K562 (cell line): Measurements from ENCODE around the gene MYBPH. TPM values are rescaled to one million over a fixed set of nuclear protein-coding genes. Genes with fewer than 3 reads are reported as not detected.

Experiments used
- ATAC-seq: fragments of 200-7000 bp; cut with Tn5 transposase; 3 replicates; pipeline ENCODE4 v1.9.1; 2020; ENCODE audit warnings: moderate library complexity
- BruUV-seq: library from RNA; stranded (reverse); fragments of 400-500 nt; replicated peaks from 2 replicates; lab custom pipeline; 2021; lab: Mats Ljungman, UMichigan
- CTCF ChIA-PET: fragments of 300-600 bp; formaldehyde crosslinking; extraction: SDS; loops from one replicate; lab custom pipeline; 2021; ENCODE audit warnings: low intra/inter-chr PET ratio; lab: Yijun Ruan, JAX
- POLR2A ChIA-PET: fragments of 300-600, 350-650 bp; sonication (Branson Sonifier 250); formaldehyde crosslinking; extraction: SDS; loops from one replicate; lab custom pipeline; 2021; ENCODE audit warnings: antibody characterized with exemption, inconsistent platforms; lab: Yijun Ruan, JAX
- DNase-seq, 4 experiments: peaks; one replicate each; pipeline versions ENCODE4 v3.0.0 to v3.0.0-alpha.2; 2011 to 2018; ENCODE audit warnings: low spot score in 3 of 4, mixed read lengths in 3 of 4; ENCODE audit errors: extremely low read depth in 1 of 4
- FAIRE-seq: peaks from 2 replicates; lab custom pipeline; 2011; peaks lifted over from hg19 to GRCh38; lab: Jason Lieb, UNC
- H2AFZ ChIP-seq: 2 replicates; pipeline ENCODE4 v1.6.0; 2011; ENCODE audit warnings: low read depth, low read length, control low read depth, inconsistent platforms
- H3K27ac ChIP-seq: fragments of 200-600 bp; 3 replicates; pipeline ENCODE4 v1.8.0; 2011; ENCODE audit warnings: low read depth, mild to moderate bottlenecking, control low read depth, inconsistent platforms, low read length, moderate library complexity, mixed read lengths; ENCODE audit errors: extremely low read depth
- H3K27me3 ChIP-seq, 2 experiments: fragments of 300-600 bp in 1 of 2; 2 replicates in 1 of 2; 3 replicates in 1 of 2; pipeline versions ENCODE4 v1.6.0 to v1.8.0; 2011; ENCODE audit warnings: inconsistent platforms in 2 of 2, low read length in 2 of 2, mild to moderate bottlenecking in 1 of 2, mixed read lengths in 1 of 2, moderate library complexity in 1 of 2; ENCODE audit not compliant: control insufficient read depth in 2 of 2, insufficient read depth in 2 of 2
- H3K36me3 ChIP-seq: fragments of 300-600 bp; 3 replicates; pipeline ENCODE4 v1.8.0; 2011; ENCODE audit warnings: mild to moderate bottlenecking, low read length, inconsistent platforms; ENCODE audit not compliant: control insufficient read depth, insufficient read depth
- H3K4me1 ChIP-seq, 2 experiments: fragments of 200-600 bp in 1 of 2; replicated peaks in 1 of 2; 2 replicates in 1 of 2; 3 replicates in 1 of 2; pipeline versions ENCODE4 v1.5.1 to v1.8.0; 2011; ENCODE audit warnings: inconsistent platforms in 2 of 2, low read length in 2 of 2, mild to moderate bottlenecking in 1 of 2, mixed read lengths in 1 of 2, moderate library complexity in 1 of 2; ENCODE audit not compliant: control insufficient read depth in 2 of 2, insufficient read depth in 2 of 2
- H3K4me2 ChIP-seq: 2 replicates; pipeline ENCODE4 v1.6.1; 2011; ENCODE audit warnings: low read length, control low read depth, inconsistent platforms, mixed read lengths; ENCODE audit not compliant: insufficient read depth
- H3K4me3 ChIP-seq: fragments of 200-600 bp; sonication (generic), shearing (Covaris generic); 2 replicates; pipeline ENCODE4 v1.5.1; 2016; ENCODE audit warnings: control low read depth, inconsistent platforms
- H3K79me2 ChIP-seq: fragments of 200-600 bp; 3 replicates; pipeline ENCODE4 v1.8.0; 2011; ENCODE audit warnings: low read length, inconsistent platforms; ENCODE audit not compliant: control insufficient read depth, insufficient read depth
- H3K9ac ChIP-seq, 2 experiments: 2 replicates each; pipeline versions ENCODE4 v1.6.0 to v1.6.1; 2011; ENCODE audit warnings: low read depth in 2 of 2, low read length in 2 of 2, control low read depth in 1 of 2, inconsistent platforms in 1 of 2, mild to moderate bottlenecking in 1 of 2, mixed read lengths in 1 of 2; ENCODE audit not compliant: insufficient read depth in 1 of 2
- H3K9me1 ChIP-seq: one replicate; pipeline ENCODE4 v1.6.0; 2011; ENCODE audit warnings: inconsistent platforms, mild to moderate bottlenecking, low read length, moderate library complexity; ENCODE audit not compliant: control insufficient read depth, insufficient read depth
- H3K9me3 ChIP-seq: replicated peaks from 2 replicates; pipeline ENCODE4 v1.5.1; 2011; ENCODE audit warnings: low read depth, low read length, inconsistent platforms; ENCODE audit not compliant: control insufficient read depth, insufficient read depth
- H4K20me1 ChIP-seq: replicated peaks from 2 replicates; pipeline ENCODE4 v1.6.1; 2011; ENCODE audit warnings: low read length, inconsistent platforms, mixed read lengths; ENCODE audit not compliant: control insufficient read depth, insufficient read depth
- ADNP ChIP-seq: fragments of 200-800 bp; sonication (Bioruptor generic); IDR thresholded peaks from 2 replicates; pipeline ENCODE4 v1.6.1; 2016; ENCODE audit warnings: missing genetic modification characterization, missing compliant biosample characterization
- BCOR ChIP-seq: fragments of 450-650 bp; IDR thresholded peaks from 2 replicates; pipeline ENCODE4 v1.6.1; 2016
- ESRRA ChIP-seq: fragments of 450-650 bp; IDR thresholded peaks from 2 replicates; pipeline ENCODE4 v1.6.1; 2014; ENCODE audit warnings: low read depth, mild to moderate bottlenecking, moderate library complexity, borderline replicate concordance
- KDM1A ChIP-seq, 2 experiments: fragments of 450-650 bp; IDR thresholded peaks; 2 replicates each; pipeline ENCODE4 v1.6.1; 2016; ENCODE audit warnings: mild to moderate bottlenecking in 2 of 2
- MCM2 ChIP-seq: fragments of 450-650 bp; IDR thresholded peaks from 2 replicates; pipeline ENCODE4 v1.6.1; 2017; ENCODE audit warnings: low read depth, mild to moderate bottlenecking
- RBM25 ChIP-seq: fragments of 200-400 bp; formaldehyde crosslinking; IDR thresholded peaks from 2 replicates; pipeline ENCODE4 v1.6.1; 2018; ENCODE audit warnings: low read length, low read depth, moderate library complexity; ENCODE audit not compliant: severe bottlenecking
- ZNF354B ChIP-seq: fragments of 250-450 bp; sonication (Bioruptor Pico); IDR thresholded peaks from 2 replicates; pipeline ENCODE4 v1.4.0; 2020
- WGBS: fragments of 100-300 bp; shearing (Covaris generic); methylation state at CpG from one replicate; pipeline ENCODE4 v1.1.6; 2016; ENCODE audit warnings: low coverage, mixed read lengths; ENCODE audit not compliant: insufficient coverage; ENCODE audit errors: missing lambda C conversion rate; 5-methylcytosine and 5-hydroxymethylcytosine counted together
- in situ Hi-C: fragments of 300-500 bp; cut with MboI; formaldehyde crosslinking; loops from 4 replicates; pipeline ENCODE4 v1.15.0; 2018; ENCODE audit warnings: inconsistent platforms, mixed read lengths
- intact Hi-C: fragments of 100-400 bp; cut with micrococcal nuclease; formaldehyde crosslinking; loops from 2 replicates; pipeline ENCODE4 v1.14.2; 2022
- polyA plus RNA-seq, 8 experiments: library from polyadenylated mRNA; depleted of rRNA in 4 of 8; stranded (reverse) in 5 of 8; unstranded in 3 of 8; fragments of >200 nt; fragmentation: Nextera tagmentation in 2 of 8; fragmentation: Illumina TruSeq in 1 of 8; extraction: Ambion mirVana in 2 of 8; extraction: Trizol in 1 of 8; gene quantifications; 2 replicates each; pipeline versions ENCODE4 v1.2.1 to v1.2.3, GENCODE V29; 2011 to 2014; ENCODE audit warnings: inconsistent platforms in 1 of 8, missing spikeins in 1 of 8
- total RNA-seq, 7 experiments: library from RNA; depleted of rRNA in 6 of 7; stranded (reverse); fragments of >200 nt in 6 of 7; fragmentation: Illumina TruSeq in 2 of 7; extraction: Trizol in 2 of 7; gene quantifications; 2 replicates each; pipeline versions ENCODE4 v1.2.1 to v1.2.3, GENCODE V29; 2011 to 2021; ENCODE audit warnings: low replicate concordance in 1 of 7

MYBPH gene
- total and polyA plus RNA-seq, 9 of the 15 experiments (the other 6 are each of a cell fraction or from before 2014, with no cell fraction given), result 0.13 TPM; not detected in 8

DNA sequence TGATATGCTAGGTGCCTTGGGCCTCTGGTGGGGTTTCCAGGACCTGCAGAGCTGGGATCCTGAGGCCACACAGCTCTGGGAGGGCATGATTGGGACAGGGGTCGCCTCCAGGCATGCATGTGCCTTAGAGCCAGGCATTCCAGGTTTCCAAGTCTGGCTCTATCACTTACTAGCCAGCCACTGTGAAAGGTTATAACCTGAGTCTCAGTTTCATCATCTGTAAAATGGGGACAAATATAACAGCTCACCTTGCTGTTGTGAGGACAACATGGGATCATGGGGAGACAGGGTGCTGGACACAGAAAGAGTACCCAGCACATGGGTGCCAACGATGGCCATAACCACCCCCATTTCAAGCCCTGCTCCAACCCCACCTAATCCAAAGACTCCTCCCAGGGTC, 8.2 kb upstream of the MYBPH start:
- Histone ChIP-seq H3K4me1 (no peaks in the 10 kb centered on the region), H3K9ac (no peak overlapping the region), H3K4me2 (no peak overlapping the region), H4K20me1 (peaks cover 13% of the 10 kb centered on the region), H3K79me2 (no peaks in the 10 kb centered on the region), H3K9me3 (no peaks in the 10 kb centered on the region), H3K36me3 (no peaks in the 10 kb centered on the region), H3K27ac (no peak overlapping the region), H3K27me3 (peaks cover 25 to 67% of the 10 kb centered on the region in 2 experiments), H3K4me3 (no peak overlapping the region), H3K9me1 (no peaks in the 10 kb centered on the region), H2AFZ (no peak overlapping the region)
- FAIRE-seq (no peak), ATAC-seq (no peak), DNase-seq (no peak)
- BruUV-seq, result no TSS peak
- ChIA-PET CTCF (no interaction called here), POLR2A (interaction anchor here (0.7 kb wide), 1 partner anchor 12 kb away, joined by 3 read pairs; no protein-coding TSS in a partner anchor)
- WGBS, result 0% methylated on average over 2 of the region's 2 CpGs
- TF ChIP-seq ZNF354B (CRISPR knock-in tag) (no peak), KDM1A (IDR thresholded peaks at IDR 0.05) (peak in 1 of 2 experiments; percentile 33; a peak in 1 of 4 replicates), ESRRA (0 out of 2 replicates have a peak, but pooled peaks have one; percentile 31), MCM2 (no peak), ADNP (tag) (peak; percentile 49), RBM25 (peak; percentile 71), BCOR (peak; percentile 35; the same call in 1 of the 2 replicates)
- in situ Hi-C loops, result no loop called here
- intact Hi-C loops, result no loop called here
